SKM-1 (cell line): Measurements from ENCODE around the gene KCNC4.

Experiments used
- DNase-seq: peaks from one replicate; lab custom pipeline; 2025; ENCODE audit not compliant: unreplicated experiment; lab: John Stamatoyannopoulos, UW

The KCNC4 gene

GRCh38 chr1:110250749-110251148 is 40.6 kb downstream of the KCNC4 start:
- DNase-seq: no peak

- DNase-seq: no peak
Measured at GRCh38 chr1:110253213-110253612, 43.1 kb downstream of the KCNC4 start.

GRCh38 chr1:110254604-110255391 is 44.7 kb downstream of the KCNC4 start:
- no peak for DNase-seq

- DNase-seq: peak; percentile 23
Measured at GRCh38 chr1:110255392-110255787, 45.3 kb downstream of the KCNC4 start.

GRCh38 chr1:110258734-110259133 is 48.6 kb downstream of the KCNC4 start:
- no peak for DNase-seq

GRCh38 chr1:110259770-110260169 is 49.7 kb downstream of the KCNC4 start:
- peak; percentile 59 for DNase-seq
